Mesendoderm (in vitro differentiated cells): ENCODE data around the gene DNAJA4. TPM values are rescaled to one million over a fixed set of nuclear protein-coding genes. Genes with fewer than 3 reads are reported as not detected.

ENCODE experiments used
- DNase-seq: peaks from one replicate; pipeline ENCODE4 v3.0.0; 2013
- H2AK5ac ChIP-seq: 2 replicates; pipeline ENCODE4 v1.6.1; 2013; ENCODE audit warnings: low read length, inconsistent platforms
- H2BK120ac ChIP-seq: 2 replicates; pipeline ENCODE4 v1.6.1; 2013; ENCODE audit warnings: low read depth, mild to moderate bottlenecking, low read length, moderate library complexity, mixed read lengths
- H2BK15ac ChIP-seq: replicated peaks from 2 replicates; pipeline ENCODE4 v1.6.1; 2013; ENCODE audit warnings: low read depth, mild to moderate bottlenecking, moderate library complexity
- H2BK5ac ChIP-seq: 2 replicates; pipeline ENCODE4 v1.6.1; 2013; ENCODE audit warnings: low read length, inconsistent platforms
- H3K18ac ChIP-seq: 2 replicates; pipeline ENCODE4 v1.6.1; 2013; ENCODE audit warnings: mild to moderate bottlenecking, low read length, mixed read lengths
- H3K23ac ChIP-seq: one replicate; pipeline ENCODE4 v1.6.1; 2013; ENCODE audit warnings: low read length
- H3K27ac ChIP-seq: 2 replicates; pipeline ENCODE4 v1.5.1; 2013; ENCODE audit warnings: low read depth, mild to moderate bottlenecking, inconsistent platforms, low read length, moderate library complexity
- H3K27me3 ChIP-seq: 2 replicates; pipeline ENCODE4 v1.6.1; 2013; ENCODE audit warnings: low read length, control low read depth, mild to moderate bottlenecking, inconsistent platforms; ENCODE audit not compliant: insufficient read depth, poor library complexity
- H3K36me3 ChIP-seq: 2 replicates; pipeline ENCODE4 v1.6.1; 2013; ENCODE audit warnings: low read length, inconsistent platforms; ENCODE audit not compliant: control insufficient read depth, insufficient read depth
- H3K4ac ChIP-seq: one replicate; pipeline ENCODE4 v1.6.1; 2013; ENCODE audit warnings: low read depth, mild to moderate bottlenecking, low read length, moderate library complexity
- H3K4me1 ChIP-seq: 2 replicates; pipeline ENCODE4 v1.6.1; 2013; ENCODE audit warnings: low read depth, low read length, inconsistent platforms; ENCODE audit not compliant: control insufficient read depth
- H3K4me2 ChIP-seq: 2 replicates; pipeline ENCODE4 v1.6.1; 2013; ENCODE audit warnings: low read length
- H3K4me3 ChIP-seq: 2 replicates; pipeline ENCODE4 v1.5.1; 2013; ENCODE audit warnings: mild to moderate bottlenecking, low read length
- H3K56ac ChIP-seq: one replicate; pipeline ENCODE4 v1.6.1; 2013; ENCODE audit warnings: low read length
- H3K79me1 ChIP-seq: 2 replicates; pipeline ENCODE4 v1.6.1; 2013; ENCODE audit warnings: low read length, inconsistent platforms
- H3K79me2 ChIP-seq: 2 replicates; pipeline ENCODE4 v1.6.1; 2013; ENCODE audit warnings: mild to moderate bottlenecking, low read length; ENCODE audit not compliant: control insufficient read depth, insufficient read depth
- H3K9ac ChIP-seq: 2 replicates; pipeline ENCODE4 v1.6.1; 2013; ENCODE audit warnings: low read length, inconsistent platforms
- H4K5ac ChIP-seq: one replicate; pipeline ENCODE4 v1.6.1; 2013; ENCODE audit warnings: low read length
- H4K8ac ChIP-seq: one replicate; pipeline ENCODE4 v1.6.1; 2013; ENCODE audit warnings: low read depth, mild to moderate bottlenecking, control low read depth, low read length, moderate library complexity
- WGBS: extraction: QIAGEN DNeasy Blood & Tissue Kit; methylation state at CpG from one replicate; pipeline ENCODE4 v1.1.7; 2013; ENCODE audit warnings: low lambda C conversion rate, missing lambda C conversion rate; ENCODE audit not compliant: insufficient coverage; ENCODE audit errors: extremely low coverage; 5-methylcytosine and 5-hydroxymethylcytosine counted together
- polyA plus RNA-seq, 2 experiments: library from polyadenylated mRNA; stranded (reverse); fragments of 200-250 nt; gene quantifications; one replicate each; pipeline ENCODE4 v1.2.3, GENCODE V29; 2013

The DNAJA4 gene
- polyA plus RNA-seq (2013, experiment 1 of 2) = 1.1 TPM
- polyA plus RNA-seq (2013, experiment 2 of 2) = 1.2 TPM

DNA sequence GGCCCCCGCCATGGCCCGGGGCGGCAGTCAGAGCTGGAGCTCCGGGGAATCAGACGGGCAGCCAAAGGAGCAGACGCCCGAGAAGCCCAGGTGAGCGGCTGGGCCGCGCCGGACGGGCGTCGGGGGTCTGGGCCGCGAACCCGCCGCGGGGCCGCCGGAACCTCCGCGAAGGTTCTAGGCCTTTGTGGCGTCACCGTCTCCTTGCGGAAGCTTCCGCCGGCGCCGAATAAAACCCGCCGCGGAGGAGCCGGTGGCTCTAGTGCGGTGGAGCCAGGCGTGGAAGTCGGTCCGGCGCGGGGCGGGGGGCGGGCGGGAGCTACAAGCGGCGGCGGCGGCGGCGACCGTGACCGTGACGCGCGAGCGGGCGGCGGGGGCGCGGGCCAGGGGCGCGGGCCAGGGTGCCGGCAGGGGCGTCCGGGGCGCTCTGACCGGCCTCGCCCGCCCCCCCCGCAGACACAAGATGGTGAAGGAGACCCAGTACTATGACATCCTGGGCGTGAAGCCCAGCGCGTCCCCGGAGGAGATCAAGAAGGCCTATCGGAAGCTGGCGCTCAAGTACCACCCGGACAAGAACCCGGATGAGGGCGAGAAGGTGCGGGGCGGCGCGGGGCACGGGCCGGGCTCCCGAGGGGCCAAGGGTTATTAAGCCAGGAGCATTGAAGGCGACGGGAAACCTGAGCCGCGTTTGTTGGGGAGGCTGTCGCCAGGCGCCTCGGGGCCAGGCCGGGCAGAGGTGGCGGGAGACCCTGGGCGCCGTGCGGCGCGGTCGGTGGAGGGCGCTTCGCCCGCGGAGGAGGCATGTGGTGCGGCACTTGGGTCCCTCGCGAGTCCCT, at the start of gene DNAJA4:
Gene DNAJA4, plus strand, starts transcription at position 259 of the 833 bp plus-strand sequence. Its CDS starts 202 bp downstream, at position 461.
- Histone ChIP-seq H3K4ac (no peak within 1 kb of the TSS), H4K5ac (no peak within 1 kb of the TSS), H2AK5ac (no peak within 1 kb of the TSS), H3K4me1 (no peaks in the 10 kb centered on the region), H2BK120ac (no peak within 1 kb of the TSS), H3K27ac (no peak within 1 kb of the TSS), H3K9ac (no peak within 1 kb of the TSS), H3K79me2 (no peaks in the 10 kb centered on the region), H3K18ac (no peak within 1 kb of the TSS), H4K8ac (no peak within 1 kb of the TSS), H3K4me3 (no peak within 1 kb of the TSS), H3K23ac (no peak within 1 kb of the TSS), H3K79me1 (no peaks in the 10 kb centered on the region), H3K36me3 (no peaks in the 10 kb centered on the region), H3K27me3 (no peaks in the 10 kb centered on the region), H3K4me2 (no peak within 1 kb of the TSS), H3K56ac (peak within 1 kb of the TSS; percentile 34), H2BK15ac (no peak within 1 kb of the TSS), H2BK5ac (no peak within 1 kb of the TSS)
- DNase-seq = no peak
- no CpG with 5 or more reads among the region's 107 CpGs for WGBS

DNA sequence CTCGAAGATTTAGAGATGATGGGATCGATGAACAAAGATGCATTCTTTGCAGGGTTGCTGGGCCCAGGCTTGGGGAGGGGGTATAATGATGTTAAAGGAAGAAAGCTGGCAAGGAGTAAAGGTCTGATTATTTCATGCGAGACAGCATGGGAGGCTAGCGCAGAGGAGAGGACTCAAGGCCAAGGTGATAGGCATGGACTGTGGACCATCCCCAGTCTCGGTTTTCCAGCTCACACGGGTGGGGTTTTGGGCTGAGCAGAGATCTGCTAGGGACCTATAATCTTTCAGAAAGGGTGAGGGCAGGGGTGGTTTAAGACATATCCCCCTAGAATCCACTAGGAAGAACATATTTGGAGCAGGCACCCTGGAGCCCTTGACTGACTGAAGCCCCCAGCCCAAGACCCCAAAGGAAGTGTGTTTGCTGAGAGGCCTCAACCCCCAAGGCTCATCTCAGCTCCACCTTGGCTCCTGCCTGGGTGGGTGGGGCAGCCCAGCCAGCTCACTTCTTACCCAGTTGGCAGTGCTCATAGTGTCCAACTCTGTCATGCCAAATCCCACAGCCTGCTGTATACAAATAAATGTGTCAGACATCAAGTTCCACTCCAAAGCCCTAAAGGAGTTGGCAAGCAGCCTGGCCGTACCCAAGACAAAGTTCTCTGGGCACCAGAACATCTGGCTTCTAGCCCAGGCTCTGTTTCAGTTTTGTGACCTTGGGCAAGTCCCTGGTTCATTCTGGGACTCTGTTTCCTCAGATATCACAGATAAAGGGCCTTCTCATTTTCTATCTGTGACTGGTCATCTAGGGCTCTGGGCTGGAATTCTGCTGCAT, 47.9 kb upstream of the DNAJA4 start:
- no peak overlapping the region for H4K5ac ChIP-seq
- no peak for DNase-seq
- H3K79me1 ChIP-seq = no peaks in the 10 kb centered on the region
- H3K9ac ChIP-seq = no peak overlapping the region
- no peaks in the 10 kb centered on the region for H3K27me3 ChIP-seq
- no peak overlapping the region for H2BK120ac ChIP-seq
- H3K23ac ChIP-seq = no peak overlapping the region
- WGBS = no CpG with 5 or more reads among the region's 7 CpGs
- no peak overlapping the region for H3K4ac ChIP-seq
- H3K4me2 ChIP-seq = no peak overlapping the region
- no peak overlapping the region for H3K56ac ChIP-seq
- H4K8ac ChIP-seq = no peak overlapping the region
- no peak overlapping the region for H2AK5ac ChIP-seq
- H3K4me3 ChIP-seq = no peak overlapping the region
- H2BK5ac ChIP-seq = no peak overlapping the region
- no peaks in the 10 kb centered on the region for H3K79me2 ChIP-seq
- H3K36me3 ChIP-seq = no peaks in the 10 kb centered on the region
- no peak overlapping the region for H3K27ac ChIP-seq
- no peaks in the 10 kb centered on the region for H3K4me1 ChIP-seq
- no peak overlapping the region for H3K18ac ChIP-seq
- no peak overlapping the region for H2BK15ac ChIP-seq

DNA sequence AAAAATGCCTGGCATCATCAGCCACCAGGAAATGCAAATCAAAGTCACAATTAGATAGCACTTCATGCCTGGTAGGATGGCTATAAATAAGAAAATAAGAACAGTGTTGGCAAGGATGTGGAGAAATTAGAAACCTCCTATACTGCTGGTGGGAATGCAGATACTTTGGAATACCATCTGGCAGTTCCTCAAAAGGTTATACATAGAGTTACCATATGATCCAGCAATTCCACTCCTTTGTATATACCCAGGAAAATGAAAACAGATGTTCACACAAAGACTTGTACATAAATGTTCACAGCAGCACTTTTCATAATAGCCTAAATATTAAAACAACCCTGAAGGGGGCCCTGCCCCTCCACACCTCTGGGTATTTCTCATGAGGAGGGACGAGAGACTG, 43.6 kb upstream of the DNAJA4 start:
- H3K9ac ChIP-seq = no peak overlapping the region
- H4K8ac ChIP-seq = no peak overlapping the region
- DNase-seq = no peak
- H2BK5ac ChIP-seq = no peak overlapping the region
- H3K56ac ChIP-seq = no peak overlapping the region
- no peak overlapping the region for H3K4me2 ChIP-seq
- H3K4ac ChIP-seq = no peak overlapping the region
- WGBS = no CpG with 5 or more reads among the region's 1 CpG
- no peak overlapping the region for H3K23ac ChIP-seq
- H3K79me2 ChIP-seq = no peaks in the 10 kb centered on the region
- H4K5ac ChIP-seq = no peak overlapping the region
- no peaks in the 10 kb centered on the region for H3K27me3 ChIP-seq
- H2BK15ac ChIP-seq = no peak overlapping the region
- H3K36me3 ChIP-seq = no peaks in the 10 kb centered on the region
- no peak overlapping the region for H3K27ac ChIP-seq
- no peak overlapping the region for H2AK5ac ChIP-seq
- no peak overlapping the region for H3K4me3 ChIP-seq
- H2BK120ac ChIP-seq = no peak overlapping the region
- no peak overlapping the region for H3K18ac ChIP-seq
- H3K79me1 ChIP-seq = no peaks in the 10 kb centered on the region
- no peaks in the 10 kb centered on the region for H3K4me1 ChIP-seq

DNA sequence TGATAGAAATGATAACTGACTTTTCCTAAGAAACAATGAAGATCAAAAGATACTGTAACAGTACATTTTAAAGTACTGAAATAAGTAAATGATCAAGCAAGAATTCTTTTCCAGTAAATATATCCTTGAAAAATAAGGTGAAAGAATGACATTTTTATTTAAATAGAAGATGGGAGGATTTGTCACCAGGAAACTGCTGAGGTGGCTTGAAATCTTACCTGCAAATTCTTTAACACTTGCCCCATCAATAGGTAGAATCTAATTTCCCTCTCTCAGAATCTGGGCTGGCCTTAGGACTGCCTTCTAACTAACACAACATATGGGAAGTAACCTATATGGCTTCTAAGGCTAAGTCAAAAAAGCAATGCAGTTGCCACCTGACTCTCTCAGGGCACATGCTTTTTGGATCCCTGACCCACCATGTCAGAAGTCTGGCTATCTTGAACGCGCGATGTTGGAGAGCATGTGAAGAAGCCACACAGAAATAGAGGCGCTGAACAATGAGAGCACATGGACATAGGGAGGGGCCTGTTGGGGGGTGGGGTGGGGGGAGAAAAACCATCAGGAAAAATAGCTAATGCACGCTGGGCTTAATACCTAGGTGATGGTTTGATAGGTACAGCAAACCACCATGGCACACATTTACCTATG, 41.5 kb upstream of the DNAJA4 start:
- no peak overlapping the region for H2AK5ac ChIP-seq
- H3K4me2 ChIP-seq = no peak overlapping the region
- no CpG with 5 or more reads among the region's 5 CpGs for WGBS
- H3K27me3 ChIP-seq = no peaks in the 10 kb centered on the region
- no peak for DNase-seq
- no peak overlapping the region for H2BK15ac ChIP-seq
- no peak overlapping the region for H3K4ac ChIP-seq
- no peak overlapping the region for H4K5ac ChIP-seq
- no peak overlapping the region for H3K4me3 ChIP-seq
- no peak overlapping the region for H4K8ac ChIP-seq
- no peak overlapping the region for H3K23ac ChIP-seq
- H3K18ac ChIP-seq = no peak overlapping the region
- no peak overlapping the region for H2BK120ac ChIP-seq
- H3K79me1 ChIP-seq = no peaks in the 10 kb centered on the region
- no peaks in the 10 kb centered on the region for H3K36me3 ChIP-seq
- H3K9ac ChIP-seq = no peak overlapping the region
- H3K79me2 ChIP-seq = no peaks in the 10 kb centered on the region
- H3K56ac ChIP-seq = no peak overlapping the region
- H3K27ac ChIP-seq = no peak overlapping the region
- H3K4me1 ChIP-seq = no peaks in the 10 kb centered on the region
- no peak overlapping the region for H2BK5ac ChIP-seq

DNA sequence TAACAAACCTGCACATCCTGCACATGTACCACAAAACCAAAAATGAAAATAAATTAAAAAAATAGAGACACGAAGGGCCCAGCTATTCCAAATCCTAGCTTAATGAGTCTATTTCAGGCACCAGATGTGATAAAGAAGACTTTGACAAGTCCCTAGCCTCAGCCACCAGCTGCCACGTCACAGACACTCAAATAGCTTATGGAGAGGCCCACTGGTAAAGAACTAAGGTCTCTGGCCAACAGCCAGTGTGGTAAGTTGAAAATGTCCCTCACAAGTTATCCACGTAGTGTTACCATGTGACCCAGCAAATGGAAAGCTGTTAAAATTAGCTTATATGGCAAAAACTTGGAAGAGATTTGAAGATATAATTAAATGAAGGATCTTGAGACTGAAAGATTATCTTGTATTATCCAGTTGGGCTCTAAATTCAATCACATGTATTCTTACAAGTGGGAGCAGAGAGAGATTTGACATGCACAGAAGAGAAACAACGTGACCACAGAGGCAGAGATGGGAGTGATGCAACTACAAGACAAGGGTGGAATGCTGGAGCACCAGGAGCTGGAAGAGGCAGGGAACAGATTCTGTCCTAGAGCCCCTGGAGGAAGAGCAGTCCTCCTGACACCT, 40.9 kb upstream of the DNAJA4 start:
- no peak overlapping the region for H3K4me3 ChIP-seq
- H2AK5ac ChIP-seq = no peak overlapping the region
- no peak overlapping the region for H3K4ac ChIP-seq
- H3K23ac ChIP-seq = no peak overlapping the region
- H2BK15ac ChIP-seq = no peak overlapping the region
- H3K4me2 ChIP-seq = no peak overlapping the region
- no peaks in the 10 kb centered on the region for H3K27me3 ChIP-seq
- WGBS = no CpG with 5 or more reads among the region's 4 CpGs
- H3K4me1 ChIP-seq = no peaks in the 10 kb centered on the region
- no peaks in the 10 kb centered on the region for H3K79me1 ChIP-seq
- no peak overlapping the region for H4K8ac ChIP-seq
- no peaks in the 10 kb centered on the region for H3K79me2 ChIP-seq
- H3K27ac ChIP-seq = no peak overlapping the region
- H4K5ac ChIP-seq = no peak overlapping the region
- no peak overlapping the region for H2BK5ac ChIP-seq
- no peak overlapping the region for H3K18ac ChIP-seq
- H3K36me3 ChIP-seq = no peaks in the 10 kb centered on the region
- no peak for DNase-seq
- H2BK120ac ChIP-seq = no peak overlapping the region
- no peak overlapping the region for H3K56ac ChIP-seq
- no peak overlapping the region for H3K9ac ChIP-seq
